A673 (cell line): ENCODE data around the gene HMOX1.

Source experiments
- CTCF ChIP-seq: fragments of 300-800, 200-600 bp; sonication (generic); conservative IDR thresholded peaks from 2 replicates; pipeline ENCODE4 v1.5.1; 2017; ENCODE audit warnings: low read depth, mild to moderate bottlenecking, antibody characterized with exemption, low read length, moderate library complexity, mixed read lengths
- EZH2 ChIP-seq: fragments of 200-600 bp; sonication (generic); IDR thresholded peaks from 2 replicates; pipeline ENCODE4 v1.6.1; 2017; ENCODE audit warnings: borderline replicate concordance, low read depth, mild to moderate bottlenecking, mixed read lengths, antibody characterized with exemption, low read length; ENCODE audit not compliant: poor library complexity, severe bottlenecking

- TF ChIP-seq CTCF: no peak
- no peak for TF ChIP-seq EZH2
Measured at GRCh38 chr22:35424081-35424480, 43.2 kb downstream of the HMOX1 start.
